H9 (cell line): Measurements from ENCODE around the gene MARK2. TPM values are rescaled to one million over a fixed set of nuclear protein-coding genes. Genes with fewer than 3 reads are reported as not detected.
A peak's percentile ranks its signal among the peaks of the same experiment; 100 is the strongest.

Source experiments
- DNase-seq: peaks from one replicate; pipeline ENCODE4 v3.0.0-alpha.2; 2017
- H2AFZ ChIP-seq: one replicate; pipeline ENCODE4 v1.6.1; 2013; ENCODE audit warnings: mild to moderate bottlenecking, low read length, control low read depth, moderate library complexity
- H2AK5ac ChIP-seq: 2 replicates; pipeline ENCODE4 v1.6.1; 2013; ENCODE audit warnings: low read length, control low read depth, mixed read lengths; ENCODE audit not compliant: insufficient read length
- H2BK120ac ChIP-seq: one replicate; pipeline ENCODE4 v1.6.1; 2013; ENCODE audit warnings: low read depth, mild to moderate bottlenecking, low read length, control low read depth, inconsistent platforms; ENCODE audit not compliant: poor library complexity, severe bottlenecking
- H2BK12ac ChIP-seq: 2 replicates; pipeline ENCODE4 v1.6.1; 2013; ENCODE audit warnings: low read length, control low read depth, mixed read lengths, low read depth; ENCODE audit not compliant: insufficient read length
- H2BK15ac ChIP-seq: 2 replicates; pipeline ENCODE4 v1.6.1; 2013; ENCODE audit warnings: low read depth, low read length, control low read depth
- H2BK20ac ChIP-seq: one replicate; pipeline ENCODE4 v1.6.1; 2013; ENCODE audit warnings: low read depth, mild to moderate bottlenecking, low read length, control low read depth, inconsistent platforms; ENCODE audit not compliant: poor library complexity, severe bottlenecking
- H2BK5ac ChIP-seq: 2 replicates; pipeline ENCODE4 v1.6.1; 2013; ENCODE audit warnings: low read length, control low read depth, mixed read lengths; ENCODE audit not compliant: insufficient read length
- H3K14ac ChIP-seq: 2 replicates; pipeline ENCODE4 v1.6.1; 2013; ENCODE audit warnings: low read length, control low read depth; ENCODE audit not compliant: insufficient read depth
- H3K18ac ChIP-seq: 2 replicates; pipeline ENCODE4 v1.6.1; 2013; ENCODE audit warnings: low read depth, mild to moderate bottlenecking, mixed read lengths, low read length, control low read depth; ENCODE audit not compliant: insufficient read length
- H3K23ac ChIP-seq: 2 replicates; pipeline ENCODE4 v1.6.1; 2013; ENCODE audit warnings: low read length, control low read depth, mixed read lengths, low read depth; ENCODE audit not compliant: insufficient read length
- H3K23me2 ChIP-seq: 2 replicates; pipeline ENCODE4 v1.6.1; 2013; ENCODE audit warnings: low read depth, mild to moderate bottlenecking, mixed read lengths, low read length, control low read depth; ENCODE audit not compliant: insufficient read length, poor library complexity, severe bottlenecking
- H3K27ac ChIP-seq: 2 replicates; pipeline ENCODE4 v1.5.1; 2013; ENCODE audit warnings: low read length, control low read depth, mixed read lengths, low read depth; ENCODE audit not compliant: insufficient read length
- H3K27me3 ChIP-seq: 2 replicates; pipeline ENCODE4 v1.6.1; 2013; ENCODE audit warnings: low read length, control low read depth, inconsistent platforms; ENCODE audit not compliant: insufficient read depth
- H3K4ac ChIP-seq: 2 replicates; pipeline ENCODE4 v1.6.1; 2013; ENCODE audit warnings: low read depth, mild to moderate bottlenecking, control low read depth, inconsistent platforms, low read length, moderate library complexity
- H3K4me1 ChIP-seq: 2 replicates; pipeline ENCODE4 v1.6.1; 2013; ENCODE audit warnings: low read length, control low read depth, inconsistent platforms; ENCODE audit not compliant: insufficient read depth
- H3K4me2 ChIP-seq: 2 replicates; pipeline ENCODE4 v1.6.1; 2013; ENCODE audit warnings: low read length, control low read depth, mixed read lengths; ENCODE audit not compliant: insufficient read length, insufficient read depth
- H3K56ac ChIP-seq: 2 replicates; pipeline ENCODE4 v1.6.1; 2013; ENCODE audit warnings: low read depth, mild to moderate bottlenecking, mixed read lengths, low read length, control low read depth; ENCODE audit not compliant: insufficient read length
- H3K79me1 ChIP-seq: 2 replicates; pipeline ENCODE4 v1.6.1; 2013; ENCODE audit warnings: low read depth, mild to moderate bottlenecking, moderate library complexity, low read length, control low read depth, inconsistent platforms; ENCODE audit not compliant: insufficient read depth, poor library complexity, severe bottlenecking
- H3K79me2 ChIP-seq: 2 replicates; pipeline ENCODE4 v1.6.1; 2013; ENCODE audit warnings: low read length, control low read depth, inconsistent platforms; ENCODE audit not compliant: insufficient read depth
- H3K9ac ChIP-seq: 2 replicates; pipeline ENCODE4 v1.6.1; 2013; ENCODE audit warnings: low read length, control low read depth, mixed read lengths; ENCODE audit not compliant: insufficient read length; ENCODE audit errors: extremely low read depth
- H3K9me3 ChIP-seq: one replicate; pipeline ENCODE4 v1.6.1; 2013; ENCODE audit warnings: low read depth, low read length, inconsistent platforms; ENCODE audit not compliant: control insufficient read depth
- H3T11ph ChIP-seq: one replicate; pipeline ENCODE4 v1.6.1; 2013; ENCODE audit warnings: mild to moderate bottlenecking, low read length, control low read depth, inconsistent platforms
- H4K20me1 ChIP-seq: one replicate; pipeline ENCODE4 v1.6.1; 2013; ENCODE audit not compliant: control insufficient read depth, insufficient read length, insufficient read depth
- H4K5ac ChIP-seq: 2 replicates; pipeline ENCODE4 v1.6.1; 2013; ENCODE audit warnings: low read depth, mild to moderate bottlenecking, mixed read lengths, low read length, control low read depth; ENCODE audit not compliant: insufficient read length
- H4K8ac ChIP-seq: replicated peaks from 2 replicates; pipeline ENCODE4 v1.6.1; 2013; ENCODE audit warnings: low read length, control low read depth, mixed read lengths, low read depth; ENCODE audit not compliant: insufficient read length
- H4K91ac ChIP-seq: 2 replicates; pipeline ENCODE4 v1.6.1; 2013; ENCODE audit warnings: low read depth, mild to moderate bottlenecking, moderate library complexity, mixed read lengths, low read length, control low read depth; ENCODE audit not compliant: insufficient read length
- H3K27ac Mint-ChIP-seq, 3 experiments: 2 replicates in 2 of 3; 3 replicates in 1 of 3; pipeline ENCODE4 v1.8.0; 2020 to 2021; ENCODE audit warnings: mixed read lengths in 3 of 3, mild to moderate bottlenecking in 1 of 3, moderate library complexity in 1 of 3
- H3K27me3 Mint-ChIP-seq: 2 replicates; pipeline ENCODE4 v1.8.0; 2021; ENCODE audit warnings: low read depth, mild to moderate bottlenecking, moderate library complexity, mixed read lengths
- H3K36me3 Mint-ChIP-seq, 3 experiments: 2 replicates in 2 of 3; 3 replicates in 1 of 3; pipeline ENCODE4 v1.8.0; 2020 to 2021; ENCODE audit warnings: low read depth in 3 of 3, mixed read lengths in 3 of 3; ENCODE audit not compliant: insufficient read depth in 1 of 3
- H3K4me1 Mint-ChIP-seq, 2 experiments: 2 replicates each; pipeline ENCODE4 v1.8.0; 2020; ENCODE audit warnings: mixed read lengths in 2 of 2
- H3K4me3 Mint-ChIP-seq, 2 experiments: 2 replicates in 1 of 2; 3 replicates in 1 of 2; pipeline ENCODE4 v1.8.0; 2020 to 2021; ENCODE audit warnings: mild to moderate bottlenecking in 2 of 2, mixed read lengths in 2 of 2, moderate library complexity in 1 of 2
- H3K9me3 Mint-ChIP-seq, 2 experiments: 2 replicates in 1 of 2; 3 replicates in 1 of 2; pipeline ENCODE4 v1.8.0; 2020; ENCODE audit warnings: mild to moderate bottlenecking in 2 of 2, mixed read lengths in 2 of 2, moderate library complexity in 1 of 2
- CTCF ChIP-seq: fragments of 200-600 bp; sonication (generic); conservative IDR thresholded peaks from 3 replicates; pipeline ENCODE4 v1.8.0; 2021; ENCODE audit warnings: antibody characterized with exemption, mild to moderate bottlenecking
- WGBS: extraction: QIAGEN DNeasy Blood & Tissue Kit; methylation state at CpG from one replicate; pipeline ENCODE4 v1.1.7; 2013; ENCODE audit warnings: missing lambda C conversion rate, low lambda C conversion rate, mixed read lengths; ENCODE audit not compliant: insufficient read length; ENCODE audit errors: extremely low coverage; 5-methylcytosine and 5-hydroxymethylcytosine counted together
- total RNA-seq: library from RNA; stranded (reverse); gene quantifications from 2 replicates; pipeline ENCODE4 v1.2.1, GENCODE V29; 2021

MARK2 gene
- total RNA-seq, 1 experiment from 2014 or later, result 45.7 TPM

- Histone ChIP-seq H3K27me3 (no peaks in the 10 kb centered on the region), H3K9me3 (no peaks in the 10 kb centered on the region), H3K4me1 (no peaks in the 10 kb centered on the region; the same call in 1 of the 2 replicates), H3K79me1 (no peaks in the 10 kb centered on the region), H3K4me2 (no peak overlapping the region), H2BK5ac (no peak overlapping the region), H3K27ac (no peak overlapping the region), H2AFZ (no peak overlapping the region), H2AK5ac (no peak overlapping the region), H4K20me1 (no peaks in the 10 kb centered on the region), H2BK12ac (no peak overlapping the region), H2BK15ac (no peak overlapping the region), H3K14ac (no peak overlapping the region), H2BK120ac (no peak overlapping the region), H4K8ac (no peak overlapping the region), H3K18ac (no peak overlapping the region), H3K23me2 (peaks cover 15% of the 10 kb centered on the region), H4K5ac (no peak overlapping the region), H3K4ac (no peak overlapping the region), H3K9ac (no peak overlapping the region), H3K23ac (no peak overlapping the region), H4K91ac (no peak overlapping the region), H3K79me2 (peaks cover 5% of the 10 kb centered on the region; the same call in 1 of the 2 replicates), H2BK20ac (no peak overlapping the region), H3T11ph (no peak overlapping the region), H3K56ac (no peak overlapping the region)
- no peak overlapping the region; a peak in 1 of 5 replicates for H3K4me3 Mint-ChIP-seq
- no peaks in the 10 kb centered on the region; the same call in 1 of the 2 replicates for H3K27me3 Mint-ChIP-seq
- peak overlapping the region in 2 of 3 experiments; percentile 57 to 91; a peak in 3 of 7 replicates for H3K27ac Mint-ChIP-seq
- H3K36me3 Mint-ChIP-seq, result peaks cover 15 to 35% (median 31%) of the 10 kb centered on the region in 3 experiments; a peak in 6 of 7 replicates
- no peak for TF ChIP-seq CTCF
- peaks cover 27 to 50% of the 10 kb centered on the region in 2 experiments for H3K4me1 Mint-ChIP-seq
- H3K9me3 Mint-ChIP-seq, result no peaks in the 10 kb centered on the region
- WGBS, result no CpG with 5 or more reads among the region's 7 CpGs
- no peak for DNase-seq
Measured at GRCh38 chr11:63912678-63913077, 73.8 kb downstream of the MARK2 start.
